Stomach smooth muscle (tissue), 2 donors: ENCODE results near the gene TCF21.
"Not testable (repeated sequence)": the region's sequence is repeated elsewhere in the genome, so short reads cannot be mapped to it uniquely, and the experiment has no call there.

Experiments used
- H3K27ac ChIP-seq: one replicate; pipeline ENCODE4 v1.7.0; 2013; ENCODE audit warnings: mild to moderate bottlenecking, low read length, inconsistent platforms
- H3K27me3 ChIP-seq, 2 donors: one replicate each; pipeline ENCODE4 v1.7.0; 2013; ENCODE audit warnings: low read length in 2 of 2; ENCODE audit not compliant: insufficient read depth in 2 of 2, control insufficient read depth in 1 of 2
- H3K36me3 ChIP-seq, 2 donors: one replicate each; pipeline ENCODE4 v1.7.0; 2013; ENCODE audit warnings: low read length in 2 of 2; ENCODE audit not compliant: control insufficient read depth in 2 of 2, insufficient read depth in 2 of 2
- H3K4me1 ChIP-seq: one replicate; pipeline ENCODE4 v1.7.0; 2013; ENCODE audit warnings: low read length; ENCODE audit not compliant: control insufficient read depth, insufficient read depth
- H3K4me3 ChIP-seq, 2 donors: one replicate each; pipeline ENCODE4 v1.7.0; 2013; ENCODE audit warnings: low read length in 2 of 2
- H3K9ac ChIP-seq, 2 donors: one replicate each; pipeline ENCODE4 v1.7.0; 2013; ENCODE audit warnings: low read length in 2 of 2, mild to moderate bottlenecking in 1 of 2
- H3K9me3 ChIP-seq, 2 donors: one replicate each; pipeline ENCODE4 v1.7.0; 2013; ENCODE audit warnings: low read length in 2 of 2; ENCODE audit not compliant: control insufficient read depth in 2 of 2
- donor health status: healthy.
- donor health status: Pancreatic carcinoma.

The TCF21 gene

GRCh38 chr6:133923938-133924593, 35.2 kb downstream of the TCF21 start:
- peaks cover 0 to 5% of the 10 kb centered on the region in 2 donors for H3K27me3 ChIP-seq
- H3K9ac ChIP-seq = no peak overlapping the region
- no peaks in the 10 kb centered on the region for H3K4me1 ChIP-seq
- no peaks in the 10 kb centered on the region for H3K36me3 ChIP-seq
- H3K9me3 ChIP-seq = no peaks in the 10 kb centered on the region
- no peak overlapping the region for H3K27ac ChIP-seq
- H3K4me3 ChIP-seq = no peak overlapping the region

- H3K9ac ChIP-seq, H3K4me1 ChIP-seq, H3K4me3 ChIP-seq, H3K9me3 ChIP-seq, H3K36me3 ChIP-seq, H3K27me3 ChIP-seq, H3K27ac ChIP-seq: not testable (repeated sequence)
Measured at GRCh38 chr6:133931221-133931620, 42.3 kb downstream of the TCF21 start.

DNA sequence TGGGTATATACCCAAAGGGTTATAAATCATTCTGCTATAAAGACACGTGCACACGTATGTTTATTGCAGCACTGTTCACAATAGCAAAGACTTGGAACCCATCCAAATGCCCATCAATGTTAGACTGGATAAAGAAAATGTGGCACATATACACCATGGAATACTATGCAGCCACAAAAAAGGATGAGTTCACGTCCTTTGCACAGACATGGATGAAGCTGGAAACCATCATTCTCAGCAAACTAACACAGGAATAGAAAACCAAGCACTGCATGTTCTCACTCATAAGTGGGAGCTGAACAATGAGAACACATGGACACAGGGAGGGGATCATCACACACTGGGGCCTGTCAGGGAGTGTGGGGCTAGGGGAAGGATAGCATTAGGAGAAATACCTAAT, 47.4 kb downstream of the TCF21 start:
- H3K4me1 ChIP-seq, H3K9me3 ChIP-seq, H3K27ac ChIP-seq, H3K36me3 ChIP-seq, H3K4me3 ChIP-seq, H3K9ac ChIP-seq, H3K27me3 ChIP-seq: not testable (repeated sequence)

GRCh38 chr6:133937909-133938308, 49.0 kb downstream of the TCF21 start:
- H3K9me3 ChIP-seq = no peaks in the 10 kb centered on the region
- H3K27ac ChIP-seq = no peak overlapping the region
- no peak overlapping the region for H3K9ac ChIP-seq
- H3K4me1 ChIP-seq = no peaks in the 10 kb centered on the region
- H3K4me3 ChIP-seq = no peak overlapping the region
- no peaks in the 10 kb centered on the region for H3K36me3 ChIP-seq
- H3K27me3 ChIP-seq = no peaks in the 10 kb centered on the region

DNA sequence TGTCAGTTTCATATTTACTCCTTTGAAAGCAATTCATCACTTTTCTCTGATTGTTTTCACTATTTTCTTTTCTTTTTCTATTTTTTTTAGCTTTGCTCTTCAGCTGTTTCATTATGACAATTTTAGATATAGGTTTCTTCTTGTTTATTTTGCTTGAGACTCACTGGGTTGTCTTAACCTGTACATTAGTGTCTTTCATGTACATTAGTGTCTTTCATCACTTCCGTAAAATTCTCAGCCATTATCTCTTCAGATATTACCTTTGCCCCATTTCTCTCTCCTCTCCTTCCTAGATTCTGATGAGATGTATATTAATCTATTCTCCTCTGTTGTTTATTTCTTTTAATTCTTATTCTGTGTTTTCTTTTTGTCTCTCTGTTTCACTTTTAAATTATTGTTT, 49.6 kb downstream of the TCF21 start:
- no peaks in the 10 kb centered on the region for H3K9me3 ChIP-seq
- H3K27ac ChIP-seq = no peak overlapping the region
- H3K36me3 ChIP-seq = no peaks in the 10 kb centered on the region
- no peaks in the 10 kb centered on the region for H3K27me3 ChIP-seq
- no peak overlapping the region for H3K9ac ChIP-seq
- no peak overlapping the region for H3K4me3 ChIP-seq
- no peaks in the 10 kb centered on the region for H3K4me1 ChIP-seq

DNA sequence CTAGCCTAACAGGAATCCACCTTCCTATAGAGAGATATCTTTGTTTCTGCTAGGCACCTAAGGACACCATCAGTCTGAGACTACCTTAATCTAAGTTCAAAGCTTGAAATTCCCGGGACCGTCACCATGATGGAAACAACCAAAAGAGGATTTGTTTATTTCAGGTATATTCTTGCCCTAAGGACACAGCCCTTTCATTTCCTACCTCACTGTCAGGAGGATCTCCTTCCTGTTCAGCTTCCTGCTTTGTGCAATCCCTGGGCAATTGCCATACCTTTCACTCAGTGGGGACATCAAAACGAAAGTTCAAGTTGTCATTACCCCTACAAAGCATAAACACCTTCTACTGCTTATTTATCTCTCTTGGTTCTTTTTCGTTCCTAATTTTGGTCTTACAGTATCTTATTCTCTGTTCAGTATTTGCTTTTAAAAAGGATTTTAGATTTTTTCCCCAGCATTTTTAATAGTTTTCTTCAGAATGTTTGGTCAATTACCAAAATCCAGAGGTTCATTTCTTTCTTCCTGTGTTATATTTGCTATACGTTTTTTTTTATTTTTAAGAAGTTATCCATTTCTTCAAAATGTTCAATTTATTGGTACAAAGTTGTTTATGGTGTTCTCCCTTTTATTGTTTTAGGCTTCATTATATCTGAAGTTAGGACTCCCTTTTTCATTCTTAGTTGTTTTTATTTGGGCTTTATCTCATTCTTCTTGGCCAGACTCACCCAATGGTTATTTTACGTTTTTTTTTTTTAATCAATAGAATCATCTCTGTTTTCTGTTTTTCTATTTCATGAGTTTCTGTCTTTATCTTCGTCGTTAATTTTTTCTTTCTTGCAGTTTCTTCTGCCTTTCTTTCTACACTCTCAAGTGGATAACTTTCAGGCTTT, 51.1 kb downstream of the TCF21 start:
- Histone ChIP-seq H3K4me3 (no peak overlapping the region), H3K4me1 (no peaks in the 10 kb centered on the region), H3K9ac (no peak overlapping the region), H3K27ac (no peak overlapping the region), H3K36me3 (no peaks in the 10 kb centered on the region), H3K27me3 (no peaks in the 10 kb centered on the region), H3K9me3 (no peaks in the 10 kb centered on the region)
